Measurements from ENCODE around the gene ULK4. TPM values are rescaled to one million over a fixed set of nuclear protein-coding genes. Genes with fewer than 3 reads are reported as not detected.

The ULK4 gene
- total and polyA plus RNA-seq, 2 of the 8 experiments (the other 6 are each of a cell fraction or from before 2014, with no cell fraction given): 3.0 to 10.8 TPM

- TF ChIP-seq CTCF (IDR thresholded peaks at IDR 0.05; ENCODE audit: control extremely low read depth in 1 of 3, insufficient read depth in 1 of 3, low read depth in 1 of 3, low read length in 3 of 3): no peak
- no peak for TF ChIP-seq ASH2L (IDR thresholded peaks at IDR 0.05; ENCODE audit: low read length)
- TF ChIP-seq BCL11A (IDR thresholded peaks at IDR 0.05; ENCODE audit: low read depth in 2 of 2, low read length in 2 of 2): no peak
- no peak for TF ChIP-seq TAF7 (optimal IDR thresholded peaks at IDR 0.05; ENCODE audit: borderline replicate concordance, low read depth, low read length)
- TF ChIP-seq SRF (IDR thresholded peaks at IDR 0.05; ENCODE audit: low read depth, low read length): no peak
- no peak for TF ChIP-seq SP1 (IDR thresholded peaks at IDR 0.05; ENCODE audit: low read depth, low read length)
- no peak for TF ChIP-seq PHF8 (conservative IDR thresholded peaks at IDR 0.05; ENCODE audit: low read depth, low read length)
Observed at GRCh38 chr3:41660510-41660909, 301.4 kb downstream of the ULK4 start (continued).

Data from H1 (cell line).